Measurements from ENCODE around the gene ZNF467.

DNA sequence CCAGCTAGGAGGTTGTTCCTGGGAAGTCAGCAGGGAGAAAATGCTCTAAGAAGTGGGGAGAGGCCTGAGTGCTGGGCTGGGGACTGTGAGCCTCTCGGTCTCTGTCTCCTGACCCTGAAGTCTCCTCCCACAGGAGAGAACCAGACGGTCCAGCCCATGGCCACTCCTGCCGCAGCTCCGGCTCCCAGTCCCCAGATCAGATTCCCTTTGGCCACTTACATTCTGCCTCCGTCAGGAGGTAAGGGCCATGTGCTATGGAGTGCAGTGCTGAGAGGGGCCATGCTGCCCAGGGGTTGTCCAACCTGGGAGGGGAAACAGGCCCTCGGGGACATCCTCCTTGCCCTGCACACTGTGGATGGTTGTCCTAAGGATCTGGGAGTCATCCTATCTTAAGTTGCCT, 21.3 kb upstream of the ZNF467 start:
- TF ChIP-seq OSR1 (CRISPR knock-in tag; IDR thresholded peaks at IDR 0.05) (no peak), ZNF70 (CRISPR knock-in tag; IDR thresholded peaks at IDR 0.05) (no peak), CSDC2 (CRISPR knock-in tag; IDR thresholded peaks at IDR 0.05) (no peak), ZFP3 (CRISPR knock-in tag; IDR thresholded peaks at IDR 0.05) (no peak), ZC3H10 (CRISPR knock-in tag; IDR thresholded peaks at IDR 0.05) (no peak), RARB (CRISPR knock-in tag; IDR thresholded peaks at IDR 0.05) (no peak), GLIS3 (CRISPR knock-in tag; IDR thresholded peaks at IDR 0.05) (no peak), ARNTL (CRISPR knock-in tag; IDR thresholded peaks at IDR 0.05; ENCODE audit: borderline replicate concordance, low read depth) (no peak), TOX (CRISPR knock-in tag; IDR thresholded peaks at IDR 0.05; ENCODE audit: borderline replicate concordance) (no peak)
- TF ChIP-seq, protein P1, sequence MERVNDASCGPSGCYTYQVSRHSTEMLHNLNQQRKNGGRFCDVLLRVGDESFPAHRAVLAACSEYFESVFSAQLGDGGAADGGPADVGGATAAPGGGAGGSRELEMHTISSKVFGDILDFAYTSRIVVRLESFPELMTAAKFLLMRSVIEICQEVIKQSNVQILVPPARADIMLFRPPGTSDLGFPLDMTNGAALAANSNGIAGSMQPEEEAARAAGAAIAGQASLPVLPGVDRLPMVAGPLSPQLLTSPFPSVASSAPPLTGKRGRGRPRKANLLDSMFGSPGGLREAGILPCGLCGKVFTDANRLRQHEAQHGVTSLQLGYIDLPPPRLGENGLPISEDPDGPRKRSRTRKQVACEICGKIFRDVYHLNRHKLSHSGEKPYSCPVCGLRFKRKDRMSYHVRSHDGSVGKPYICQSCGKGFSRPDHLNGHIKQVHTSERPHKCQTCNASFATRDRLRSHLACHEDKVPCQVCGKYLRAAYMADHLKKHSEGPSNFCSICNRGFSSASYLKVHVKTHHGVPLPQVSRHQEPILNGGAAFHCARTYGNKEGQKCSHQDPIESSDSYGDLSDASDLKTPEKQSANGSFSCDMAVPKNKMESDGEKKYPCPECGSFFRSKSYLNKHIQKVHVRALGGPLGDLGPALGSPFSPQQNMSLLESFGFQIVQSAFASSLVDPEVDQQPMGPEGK (CRISPR knock-in tag; IDR thresholded peaks at IDR 0.05; ENCODE audit: borderline replicate concordance): no peak
- TF ChIP-seq, protein P2, sequence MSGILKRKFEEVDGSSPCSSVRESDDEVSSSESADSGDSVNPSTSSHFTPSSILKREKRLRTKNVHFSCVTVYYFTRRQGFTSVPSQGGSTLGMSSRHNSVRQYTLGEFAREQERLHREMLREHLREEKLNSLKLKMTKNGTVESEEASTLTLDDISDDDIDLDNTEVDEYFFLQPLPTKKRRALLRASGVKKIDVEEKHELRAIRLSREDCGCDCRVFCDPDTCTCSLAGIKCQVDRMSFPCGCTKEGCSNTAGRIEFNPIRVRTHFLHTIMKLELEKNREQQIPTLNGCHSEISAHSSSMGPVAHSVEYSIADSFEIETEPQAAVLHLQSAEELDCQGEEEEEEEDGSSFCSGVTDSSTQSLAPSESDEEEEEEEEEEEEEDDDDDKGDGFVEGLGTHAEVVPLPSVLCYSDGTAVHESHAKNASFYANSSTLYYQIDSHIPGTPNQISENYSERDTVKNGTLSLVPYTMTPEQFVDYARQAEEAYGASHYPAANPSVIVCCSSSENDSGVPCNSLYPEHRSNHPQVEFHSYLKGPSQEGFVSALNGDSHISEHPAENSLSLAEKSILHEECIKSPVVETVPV (CRISPR knock-in tag; IDR thresholded peaks at IDR 0.05): no peak

Data from SK-N-SH treated with all-trans-retinoic acid at 6 μM for 48 hours (cell line).